HK-2 (cell line): ENCODE results near the gene UHRF1.
A peak's percentile ranks its signal among the peaks of the same experiment; 100 is the strongest.
"Not testable (repeated sequence)": the region's sequence is repeated elsewhere in the genome, so short reads cannot be mapped to it uniquely, and the experiment has no call there.

Experiments used
- DNase-seq: peaks from one replicate; pipeline ENCODE4 v3.0.0-alpha.2; 2018; ENCODE audit not compliant: unreplicated experiment

The UHRF1 gene

GRCh38 chr19:4900879-4901278 is 8.4 kb upstream of the UHRF1 start:
- DNase-seq: not testable (repeated sequence)

- DNase-seq: no peak
Measured at GRCh38 chr19:4902796-4903195, 6.5 kb upstream of the UHRF1 start, which contains the start of gene ARRDC5. ARRDC5 (minus strand) TSS chr19:4902896; CDS start chr19:4902825, 71 bp downstream.

GRCh38 chr19:4904481-4904880 is 4.8 kb upstream of the UHRF1 start:
- no peak for DNase-seq

GRCh38 chr19:4906963-4907362 is 2.3 kb upstream of the UHRF1 start:
- no peak for DNase-seq

- no peak for DNase-seq
Measured at GRCh38 chr19:4908360-4908759, 941 bp upstream of the UHRF1 start.

- DNase-seq: no peak
Measured at GRCh38 chr19:4908781-4909155, 533 bp upstream of the UHRF1 start.

GRCh38 chr19:4909897-4910593 is 744 bp downstream of the UHRF1 start:
- DNase-seq: peak; percentile 93

- DNase-seq: peak; percentile 73
Measured at GRCh38 chr19:4910594-4911281, 1.4 kb downstream of the UHRF1 start.

- no peak for DNase-seq
Measured at GRCh38 chr19:4911314-4911713, 2.0 kb downstream of the UHRF1 start.

GRCh38 chr19:4911786-4912672 is 2.7 kb downstream of the UHRF1 start:
- peak; percentile 95 for DNase-seq

- no peak for DNase-seq
Measured at GRCh38 chr19:4913996-4914735, 4.9 kb downstream of the UHRF1 start.

GRCh38 chr19:4914736-4915501 is 5.6 kb downstream of the UHRF1 start:
- peak; percentile 74 for DNase-seq

- DNase-seq: no peak
Measured at GRCh38 chr19:4916292-4917082, 7.2 kb downstream of the UHRF1 start.

GRCh38 chr19:4922530-4923275 is 13.4 kb downstream of the UHRF1 start:
- DNase-seq: no peak

- no peak for DNase-seq
Measured at GRCh38 chr19:4923276-4923747, 14.0 kb downstream of the UHRF1 start.

- DNase-seq: no peak
Measured at GRCh38 chr19:4929186-4929585, 19.9 kb downstream of the UHRF1 start.

GRCh38 chr19:4930664-4931063 is 21.4 kb downstream of the UHRF1 start:
- DNase-seq: no peak

GRCh38 chr19:4932711-4933110 is 23.4 kb downstream of the UHRF1 start:
- no peak for DNase-seq

- no peak for DNase-seq
Measured at GRCh38 chr19:4933528-4933927, 24.2 kb downstream of the UHRF1 start.
